GM10266 (cell line): Measurements from ENCODE around the gene ZNF793.

Experiments used
- DNase-seq: peaks from one replicate; pipeline ENCODE4 v3.0.0; 2012; ENCODE audit errors: extremely low spot score
- TF ChIP-seq, protein P1 (sequence below): IDR thresholded peaks from 2 replicates; pipeline ENCODE4 v1.5.1; 2012; ENCODE audit warnings: mild to moderate bottlenecking, low read depth; ENCODE audit not compliant: control insufficient read depth, insufficient read depth; ENCODE audit errors: missing control alignments

Gene ZNF793

GRCh38 chr19:37565370-37565669 is 58.6 kb downstream of the ZNF793 start:
- DNase-seq, result no peak
- TF ChIP-seq, protein P1, sequence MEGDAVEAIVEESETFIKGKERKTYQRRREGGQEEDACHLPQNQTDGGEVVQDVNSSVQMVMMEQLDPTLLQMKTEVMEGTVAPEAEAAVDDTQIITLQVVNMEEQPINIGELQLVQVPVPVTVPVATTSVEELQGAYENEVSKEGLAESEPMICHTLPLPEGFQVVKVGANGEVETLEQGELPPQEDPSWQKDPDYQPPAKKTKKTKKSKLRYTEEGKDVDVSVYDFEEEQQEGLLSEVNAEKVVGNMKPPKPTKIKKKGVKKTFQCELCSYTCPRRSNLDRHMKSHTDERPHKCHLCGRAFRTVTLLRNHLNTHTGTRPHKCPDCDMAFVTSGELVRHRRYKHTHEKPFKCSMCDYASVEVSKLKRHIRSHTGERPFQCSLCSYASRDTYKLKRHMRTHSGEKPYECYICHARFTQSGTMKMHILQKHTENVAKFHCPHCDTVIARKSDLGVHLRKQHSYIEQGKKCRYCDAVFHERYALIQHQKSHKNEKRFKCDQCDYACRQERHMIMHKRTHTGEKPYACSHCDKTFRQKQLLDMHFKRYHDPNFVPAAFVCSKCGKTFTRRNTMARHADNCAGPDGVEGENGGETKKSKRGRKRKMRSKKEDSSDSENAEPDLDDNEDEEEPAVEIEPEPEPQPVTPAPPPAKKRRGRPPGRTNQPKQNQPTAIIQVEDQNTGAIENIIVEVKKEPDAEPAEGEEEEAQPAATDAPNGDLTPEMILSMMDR, result no peak

GRCh38 chr19:37572203-37572602 is 65.5 kb downstream of the ZNF793 start:
- DNase-seq, result no peak
- TF ChIP-seq, protein P1, result no peak

DNA sequence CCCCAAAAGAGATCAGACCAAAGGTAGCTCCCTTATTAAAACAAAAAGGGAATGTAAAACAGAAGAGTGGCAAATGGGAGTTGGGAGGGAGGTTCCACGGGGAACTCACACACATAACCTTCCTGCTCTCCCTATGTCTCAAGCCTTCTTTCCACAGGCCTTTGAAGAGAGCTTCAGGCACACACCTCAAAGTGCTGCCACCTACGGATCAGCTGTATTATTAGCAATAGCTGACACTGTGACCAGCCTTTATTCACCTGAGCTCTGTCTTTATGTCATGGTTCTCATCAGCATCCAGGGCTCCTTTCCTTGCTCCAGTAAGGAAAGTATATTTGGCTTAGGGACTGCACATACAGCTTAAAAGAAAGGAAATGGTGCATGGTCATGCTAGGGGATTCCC is 76.6 kb downstream of the ZNF793 start:
- no peak for DNase-seq
- TF ChIP-seq, protein P1, result no peak
